Esophagus squamous epithelium (tissue), 5 donors: ENCODE results near the gene ICA1L. TPM values are rescaled to one million over a fixed set of nuclear protein-coding genes. Genes with fewer than 3 reads are reported as not detected.

Experiments
- DNase-seq: peaks from one replicate; lab custom pipeline; 2025; lab: John Stamatoyannopoulos, UW
- H3K27ac ChIP-seq, 4 donors: fragments of 200-600 bp; sonication (generic); one replicate each; pipeline ENCODE4 v1.5.1; 2016 to 2019; ENCODE audit warnings: mild to moderate bottlenecking in 1 of 4
- H3K27me3 ChIP-seq, 4 donors: fragments of 200-600 bp; sonication (generic); 1 replicate in 3 of 4; 2 replicates in 1 of 4; pipeline versions ENCODE4 v1.5.1 to v1.6.0; 2017 to 2021; ENCODE audit warnings: antibody characterized with exemption in 1 of 4
- H3K36me3 ChIP-seq, 3 donors: fragments of 200-600 bp; sonication (generic); one replicate each; pipeline ENCODE4 v1.5.1; 2016 to 2019
- H3K4me1 ChIP-seq, 3 donors: fragments of 200-600 bp; sonication (generic); one replicate each; pipeline ENCODE4 v1.5.1; 2017 to 2019
- H3K4me3 ChIP-seq, 4 donors: fragments of 200-600 bp; sonication (generic); 1 replicate in 3 of 4; 2 replicates in 1 of 4; pipeline ENCODE4 v1.5.1; 2016 to 2019; ENCODE audit warnings: mild to moderate bottlenecking in 2 of 4, moderate library complexity in 1 of 4
- H3K9me3 ChIP-seq, 3 donors: fragments of 200-600 bp; sonication (generic); one replicate each; pipeline ENCODE4 v1.5.1; 2016 to 2019
- POLR2A ChIP-seq, 4 donors: fragments of 450-650 bp; IDR thresholded peaks; one replicate each; pipeline ENCODE4 v1.6.1; 2017; ENCODE audit warnings: antibody characterized with exemption in 4 of 4, mild to moderate bottlenecking in 4 of 4, moderate library complexity in 3 of 4
- WGBS, 2 donors: methylation state at CpG; one replicate each; pipeline ENCODE4 v1.1.5; 2018; 5-methylcytosine and 5-hydroxymethylcytosine counted together
- intact Hi-C: fragments of 100-400 bp; cut with DNase I; formaldehyde crosslinking; loops from one replicate; pipeline ENCODE4 v1.15.0; 2022
- total RNA-seq, 4 donors: library from RNA; depleted of rRNA; stranded (reverse); fragments of >200 nt; gene quantifications; one replicate each; pipeline ENCODE4 v1.1.0, GENCODE V29; 2016
- TF ChIP-seq, protein P1 (sequence below), 6 experiments: fragments of 450-650 bp in 4 of 6; fragments of 200-600 bp in 2 of 6; sonication (generic) in 2 of 6; IDR thresholded peaks; one replicate each; pipeline ENCODE4 v1.5.1; 2016 to 2019; ENCODE audit warnings: antibody characterized with exemption in 6 of 6, mild to moderate bottlenecking in 4 of 6, moderate library complexity in 4 of 6
- donor health status: DM: yes; HTN: yes; CAD: no.

Gene ICA1L
- total RNA-seq, 4 donors from 2014 or later = 0.53 to 8.0 (median 0.79) TPM

DNA sequence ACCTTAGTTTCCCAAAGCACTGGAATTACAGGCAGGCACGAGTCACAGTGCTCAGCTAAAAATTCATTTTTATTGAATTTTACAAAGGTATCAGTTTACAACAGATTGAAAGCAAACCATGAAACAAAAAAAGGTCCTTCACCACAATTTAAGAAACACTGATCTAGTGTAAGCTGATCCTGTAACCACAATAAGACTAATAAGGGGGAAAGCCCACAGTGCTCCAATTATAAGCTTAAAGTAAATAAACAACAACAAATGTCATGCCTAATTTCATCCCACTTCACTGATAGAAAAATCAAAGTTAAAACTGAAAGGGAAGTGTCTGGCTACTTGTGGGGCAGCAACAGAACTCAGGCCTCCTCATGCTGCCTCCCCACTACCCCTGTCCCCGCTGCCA is 49.2 kb downstream of the ICA1L start:
- H3K36me3 ChIP-seq = no peaks in the 10 kb centered on the region
- no peaks in the 10 kb centered on the region for H3K4me1 ChIP-seq
- H3K27me3 ChIP-seq = no peaks in the 10 kb centered on the region
- TF ChIP-seq, protein P1, sequence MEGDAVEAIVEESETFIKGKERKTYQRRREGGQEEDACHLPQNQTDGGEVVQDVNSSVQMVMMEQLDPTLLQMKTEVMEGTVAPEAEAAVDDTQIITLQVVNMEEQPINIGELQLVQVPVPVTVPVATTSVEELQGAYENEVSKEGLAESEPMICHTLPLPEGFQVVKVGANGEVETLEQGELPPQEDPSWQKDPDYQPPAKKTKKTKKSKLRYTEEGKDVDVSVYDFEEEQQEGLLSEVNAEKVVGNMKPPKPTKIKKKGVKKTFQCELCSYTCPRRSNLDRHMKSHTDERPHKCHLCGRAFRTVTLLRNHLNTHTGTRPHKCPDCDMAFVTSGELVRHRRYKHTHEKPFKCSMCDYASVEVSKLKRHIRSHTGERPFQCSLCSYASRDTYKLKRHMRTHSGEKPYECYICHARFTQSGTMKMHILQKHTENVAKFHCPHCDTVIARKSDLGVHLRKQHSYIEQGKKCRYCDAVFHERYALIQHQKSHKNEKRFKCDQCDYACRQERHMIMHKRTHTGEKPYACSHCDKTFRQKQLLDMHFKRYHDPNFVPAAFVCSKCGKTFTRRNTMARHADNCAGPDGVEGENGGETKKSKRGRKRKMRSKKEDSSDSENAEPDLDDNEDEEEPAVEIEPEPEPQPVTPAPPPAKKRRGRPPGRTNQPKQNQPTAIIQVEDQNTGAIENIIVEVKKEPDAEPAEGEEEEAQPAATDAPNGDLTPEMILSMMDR (IDR thresholded peaks at IDR 0.05) = no peak
- no peak for TF ChIP-seq POLR2A (IDR thresholded peaks at IDR 0.05)
- no peak for DNase-seq
- intact Hi-C loops = no loop called here
- no peaks in the 10 kb centered on the region for H3K9me3 ChIP-seq
- no peak overlapping the region for H3K27ac ChIP-seq
- no peak overlapping the region for H3K4me3 ChIP-seq
- 75 to 79% methylated on average over 2 of the region's 2 CpGs for WGBS, 2 donors

DNA sequence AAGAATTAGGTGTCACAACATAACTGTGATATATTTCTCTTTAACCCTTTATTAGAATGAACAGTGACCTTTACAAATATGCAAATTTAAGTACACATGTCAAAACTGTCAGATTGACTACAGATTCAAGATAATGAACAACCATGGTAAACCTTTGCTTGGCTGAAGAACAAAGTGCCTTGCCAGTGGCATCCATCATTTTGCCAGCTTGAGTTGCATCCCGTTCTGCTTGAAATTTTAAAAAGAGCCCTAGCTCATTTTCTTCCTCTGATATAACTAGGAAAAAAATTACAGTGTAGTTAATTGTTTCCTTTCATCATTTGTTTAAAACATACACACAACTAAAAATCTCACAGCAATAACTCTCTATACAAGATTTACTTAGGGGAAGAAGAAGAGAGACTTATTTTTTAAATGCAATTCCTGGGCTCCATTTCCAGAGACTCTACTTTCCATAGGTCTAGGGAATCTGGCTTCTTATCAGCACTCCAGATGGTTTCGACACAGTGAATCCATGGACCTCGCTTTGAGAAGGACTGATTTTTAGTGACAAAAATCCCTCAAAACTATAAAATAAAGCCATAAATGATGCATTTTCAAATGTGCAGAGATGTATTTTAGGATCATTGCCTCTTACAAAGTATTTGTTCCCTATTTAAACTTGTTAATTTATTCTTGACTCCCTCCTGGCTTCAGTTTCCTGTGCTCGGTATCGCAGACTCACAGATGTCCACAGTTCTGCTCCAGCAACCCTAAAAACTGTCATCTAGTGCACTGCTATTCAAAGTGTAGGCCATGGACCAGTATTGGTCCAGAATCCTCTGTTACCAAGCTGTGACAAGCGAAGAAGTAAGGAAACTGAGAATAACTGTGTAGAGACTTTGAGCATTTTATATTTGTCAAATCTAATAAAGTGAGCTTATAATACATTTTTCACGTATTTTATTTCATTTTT is 50.1 kb downstream of the ICA1L start:
- Histone ChIP-seq H3K9me3 (no peaks in the 10 kb centered on the region), H3K4me3 (no peak overlapping the region), H3K36me3 (no peaks in the 10 kb centered on the region), H3K4me1 (no peaks in the 10 kb centered on the region), H3K27me3 (no peaks in the 10 kb centered on the region), H3K27ac (no peak overlapping the region)
- TF ChIP-seq, protein P1 (IDR thresholded peaks at IDR 0.05) = no peak
- no peak for TF ChIP-seq POLR2A (IDR thresholded peaks at IDR 0.05)
- DNase-seq = no peak
- intact Hi-C loops = no loop called here
- 85 to 88% methylated on average over 7 of the region's 7 CpGs for WGBS, 2 donors

DNA sequence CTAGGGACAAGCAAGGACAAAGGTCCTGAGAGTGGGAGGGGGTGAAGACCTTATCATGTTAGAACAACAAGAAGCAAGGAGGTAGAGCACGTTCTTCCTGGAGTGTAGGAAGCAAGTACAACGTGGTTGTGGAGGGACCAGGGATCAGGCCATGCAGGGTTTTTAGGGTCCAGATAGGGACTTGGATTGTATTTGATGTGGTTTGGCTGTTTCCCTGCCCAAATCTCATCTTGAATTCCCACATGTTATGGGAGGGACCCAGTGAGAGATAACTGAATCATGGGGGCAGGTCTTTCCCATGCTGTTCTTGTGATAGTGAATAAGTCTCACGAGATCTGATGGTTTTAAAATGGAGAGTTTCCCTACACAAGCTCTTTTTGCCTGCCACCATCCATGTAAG is 53.2 kb downstream of the ICA1L start:
- H3K9me3 ChIP-seq = no peaks in the 10 kb centered on the region
- intact Hi-C loops = no loop called here
- no peak for DNase-seq
- no peaks in the 10 kb centered on the region for H3K4me1 ChIP-seq
- no peaks in the 10 kb centered on the region for H3K36me3 ChIP-seq
- WGBS, 2 donors = 74 to 78% methylated on average over 3 of the region's 3 CpGs
- H3K27ac ChIP-seq = no peak overlapping the region
- TF ChIP-seq, protein P1 (IDR thresholded peaks at IDR 0.05) = no peak
- TF ChIP-seq POLR2A (IDR thresholded peaks at IDR 0.05) = no peak
- no peak overlapping the region for H3K4me3 ChIP-seq
- H3K27me3 ChIP-seq = no peaks in the 10 kb centered on the region

DNA sequence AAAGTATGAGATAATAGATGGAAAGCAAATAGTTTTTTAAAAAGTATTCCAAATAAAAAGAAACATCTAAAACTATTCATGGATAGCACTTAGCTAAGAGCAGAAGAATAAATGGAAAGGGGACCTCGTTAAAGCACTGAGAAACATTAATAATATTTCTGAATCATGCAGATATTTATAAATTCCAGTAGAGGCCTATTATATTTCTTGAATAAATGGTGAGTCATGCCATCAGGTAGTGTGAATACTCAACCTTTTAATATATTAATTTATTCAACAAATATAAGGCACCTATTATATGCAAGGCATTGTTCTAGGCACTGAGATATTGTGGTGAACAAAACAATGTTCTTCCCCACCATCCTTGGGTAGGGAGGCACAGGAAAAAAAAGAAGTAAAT is 53.8 kb downstream of the ICA1L start:
- TF ChIP-seq, protein P1 (IDR thresholded peaks at IDR 0.05) = no peak
- TF ChIP-seq POLR2A (IDR thresholded peaks at IDR 0.05) = no peak
- Histone ChIP-seq H3K4me3 (no peak overlapping the region), H3K9me3 (no peaks in the 10 kb centered on the region), H3K27ac (no peak overlapping the region), H3K36me3 (no peaks in the 10 kb centered on the region), H3K27me3 (no peaks in the 10 kb centered on the region), H3K4me1 (no peaks in the 10 kb centered on the region)
- 54 to 61% methylated on average over 1 of the region's 1 CpG for WGBS, 2 donors
- intact Hi-C loops = no loop called here
- no peak for DNase-seq
